Mesenchymal stem cell (in vitro differentiated cells and primary cell): ENCODE measurements around the gene CADM1.

Experiments used
- DNase-seq: peaks from one replicate; pipeline ENCODE4 v3.0.0-alpha.2; 2013
- H2AFZ ChIP-seq: one replicate; pipeline ENCODE4 v1.6.1; 2013; ENCODE audit warnings: low read depth, mild to moderate bottlenecking, control low read depth, inconsistent platforms, low read length, moderate library complexity
- H2AK5ac ChIP-seq: 2 replicates; pipeline ENCODE4 v1.6.1; 2013; ENCODE audit warnings: low read length, moderate library complexity, mild to moderate bottlenecking, inconsistent platforms; ENCODE audit not compliant: severe bottlenecking
- H2BK120ac ChIP-seq: one replicate; pipeline ENCODE4 v1.6.1; 2013; ENCODE audit warnings: low read depth, mild to moderate bottlenecking, inconsistent platforms, low read length, moderate library complexity
- H2BK12ac ChIP-seq, 2 experiments: one replicate each; pipeline ENCODE4 v1.6.1; 2013; ENCODE audit warnings: inconsistent platforms in 2 of 2, low read length in 2 of 2, mild to moderate bottlenecking in 2 of 2, moderate library complexity in 2 of 2, control low read depth in 1 of 2
- H2BK15ac ChIP-seq: one replicate; pipeline ENCODE4 v1.6.1; 2013; ENCODE audit warnings: mild to moderate bottlenecking, low read depth, inconsistent platforms; ENCODE audit not compliant: poor library complexity, severe bottlenecking
- H2BK5ac ChIP-seq: 2 replicates; pipeline ENCODE4 v1.6.1; 2013; ENCODE audit warnings: low read depth, mild to moderate bottlenecking, low read length, control low read depth, inconsistent platforms; ENCODE audit not compliant: poor library complexity, severe bottlenecking
- H3K14ac ChIP-seq, 2 experiments: one replicate each; pipeline ENCODE4 v1.6.1; 2013; ENCODE audit warnings: inconsistent platforms in 2 of 2, low read length in 2 of 2, control low read depth in 1 of 2, mild to moderate bottlenecking in 1 of 2, moderate library complexity in 1 of 2
- H3K18ac ChIP-seq, 2 experiments: one replicate each; pipeline ENCODE4 v1.6.1; 2013; ENCODE audit warnings: inconsistent platforms in 2 of 2, low read length in 2 of 2, control low read depth in 1 of 2, low read depth in 1 of 2, mild to moderate bottlenecking in 1 of 2
- H3K23ac ChIP-seq, 2 experiments: one replicate each; pipeline ENCODE4 v1.6.1; 2013; ENCODE audit warnings: inconsistent platforms in 2 of 2, low read length in 2 of 2, mild to moderate bottlenecking in 2 of 2, moderate library complexity in 2 of 2, control low read depth in 1 of 2
- H3K27ac ChIP-seq: 2 replicates; pipeline ENCODE4 v1.5.1; 2013; ENCODE audit warnings: mild to moderate bottlenecking, moderate library complexity, low read length, control low read depth, inconsistent platforms; ENCODE audit not compliant: poor library complexity, severe bottlenecking
- H3K27me3 ChIP-seq, 2 experiments: 2 replicates each; pipeline versions ENCODE4 v1.6.1 to v1.7.0; 2013; ENCODE audit warnings: low read length in 2 of 2, mild to moderate bottlenecking in 2 of 2, moderate library complexity in 2 of 2, control low read depth in 1 of 2, inconsistent platforms in 1 of 2; ENCODE audit not compliant: control insufficient read depth in 1 of 2, insufficient read depth in 1 of 2
- H3K36me3 ChIP-seq, 2 experiments: 2 replicates each; pipeline versions ENCODE4 v1.6.1 to v1.7.0; 2013; ENCODE audit warnings: low read length in 2 of 2, control low read depth in 1 of 2, inconsistent platforms in 1 of 2, low read depth in 1 of 2, mild to moderate bottlenecking in 1 of 2; ENCODE audit not compliant: insufficient read depth in 2 of 2, control insufficient read depth in 1 of 2
- H3K4ac ChIP-seq, 2 experiments: one replicate each; pipeline ENCODE4 v1.6.1; 2013; ENCODE audit warnings: inconsistent platforms in 2 of 2, low read length in 2 of 2, mild to moderate bottlenecking in 2 of 2, moderate library complexity in 2 of 2, control low read depth in 1 of 2, low read depth in 1 of 2
- H3K4me1 ChIP-seq: 2 replicates; pipeline ENCODE4 v1.6.1; 2013; ENCODE audit warnings: low read depth, low read length, control low read depth; ENCODE audit not compliant: control insufficient read depth, insufficient read depth
- H3K4me2 ChIP-seq: 2 replicates; pipeline ENCODE4 v1.6.1; 2013; ENCODE audit warnings: low read length, mild to moderate bottlenecking, inconsistent platforms; ENCODE audit not compliant: poor library complexity, severe bottlenecking
- H3K4me3 ChIP-seq, 2 experiments: 2 replicates each; pipeline versions ENCODE4 v1.5.1 to v1.7.0; 2013; ENCODE audit warnings: low read length in 2 of 2, mild to moderate bottlenecking in 2 of 2, control low read depth in 1 of 2, low read depth in 1 of 2; ENCODE audit not compliant: insufficient read depth in 1 of 2
- H3K79me1 ChIP-seq: replicated peaks from 2 replicates; pipeline ENCODE4 v1.6.1; 2013; ENCODE audit warnings: mild to moderate bottlenecking, control low read depth, low read length, inconsistent platforms; ENCODE audit not compliant: poor library complexity, severe bottlenecking
- H3K9ac ChIP-seq: 2 replicates; pipeline ENCODE4 v1.7.0; 2013; ENCODE audit warnings: mild to moderate bottlenecking, low read length, moderate library complexity
- H3K9me3 ChIP-seq: 2 replicates; pipeline ENCODE4 v1.7.0; 2013; ENCODE audit warnings: mild to moderate bottlenecking, low read length; ENCODE audit not compliant: control insufficient read depth
- H4K8ac ChIP-seq: one replicate; pipeline ENCODE4 v1.6.1; 2013; ENCODE audit warnings: inconsistent platforms, mild to moderate bottlenecking, low read length, moderate library complexity
- H4K91ac ChIP-seq: one replicate; pipeline ENCODE4 v1.6.1; 2013; ENCODE audit warnings: mild to moderate bottlenecking, low read length, inconsistent platforms
- WGBS: methylation state at CpG from one replicate; pipeline ENCODE4 v1.1.7; 2013; ENCODE audit warnings: mixed read lengths; 5-methylcytosine and 5-hydroxymethylcytosine counted together

The CADM1 gene

GRCh38 chr11:115541518-115541917, 37.3 kb upstream of the CADM1 start:
- H3K4me3 ChIP-seq, result no peak overlapping the region

GRCh38 chr11:115539844-115540243, 35.6 kb upstream of the CADM1 start:
- 61% methylated on average over 1 of the region's 1 CpG for WGBS
- Histone ChIP-seq H3K36me3 (no peaks in the 10 kb centered on the region), H2BK12ac (no peak overlapping the region), H3K4ac (no peak overlapping the region), H2BK120ac (no peak overlapping the region), H4K8ac (no peak overlapping the region), H3K14ac (no peak overlapping the region), H2AK5ac (no peak overlapping the region), H3K18ac (no peak overlapping the region), H2AFZ (no peak overlapping the region), H3K4me2 (no peak overlapping the region), H3K4me1 (no peaks in the 10 kb centered on the region), H2BK5ac (no peak overlapping the region), H3K4me3 (no peak overlapping the region), H3K23ac (no peak overlapping the region), H3K9ac (no peak overlapping the region), H3K27me3 (peaks cover 3 to 47% of the 10 kb centered on the region in 2 experiments), H3K79me1 (no peaks in the 10 kb centered on the region), H2BK15ac (no peak overlapping the region), H4K91ac (no peak overlapping the region), H3K27ac (no peak overlapping the region), H3K9me3 (no peaks in the 10 kb centered on the region)
- no peak for DNase-seq

More at GRCh38 chr11:115541518-115541917, 37.3 kb upstream of the CADM1 start:
- no peak overlapping the region for H3K14ac ChIP-seq
- no peaks in the 10 kb centered on the region for H3K36me3 ChIP-seq
- H3K4me2 ChIP-seq, result no peak overlapping the region
- H4K8ac ChIP-seq, result no peak overlapping the region
- no peak overlapping the region for H2AFZ ChIP-seq
- no peak overlapping the region for H2BK5ac ChIP-seq
- no peak overlapping the region for H3K27ac ChIP-seq
- H3K9ac ChIP-seq, result no peak overlapping the region
- no peak overlapping the region for H2BK12ac ChIP-seq
- no peak overlapping the region for H4K91ac ChIP-seq
- no peak overlapping the region for H3K23ac ChIP-seq
- no peak overlapping the region for H2AK5ac ChIP-seq
- 81% methylated on average over 7 of the region's 8 CpGs for WGBS
- H3K18ac ChIP-seq, result no peak overlapping the region
- H3K27me3 ChIP-seq, result peaks cover 0 to 33% of the 10 kb centered on the region in 2 experiments
- H2BK15ac ChIP-seq, result no peak overlapping the region
- DNase-seq, result no peak
- H3K79me1 ChIP-seq, result no peaks in the 10 kb centered on the region
- no peaks in the 10 kb centered on the region for H3K9me3 ChIP-seq
- no peak overlapping the region for H3K4ac ChIP-seq
- H3K4me1 ChIP-seq, result no peaks in the 10 kb centered on the region
- H2BK120ac ChIP-seq, result no peak overlapping the region

GRCh38 chr11:115535781-115536180, 31.6 kb upstream of the CADM1 start:
- Histone ChIP-seq H3K79me1 (no peaks in the 10 kb centered on the region), H3K14ac (no peak overlapping the region), H4K8ac (no peak overlapping the region)

GRCh38 chr11:115530752-115531151, 26.5 kb upstream of the CADM1 start:
- H3K14ac ChIP-seq, result no peak overlapping the region
- no peak overlapping the region for H4K8ac ChIP-seq
- no peak overlapping the region for H3K4me3 ChIP-seq
- no peak overlapping the region for H2BK5ac ChIP-seq
- H3K23ac ChIP-seq, result no peak overlapping the region
- no peaks in the 10 kb centered on the region for H3K79me1 ChIP-seq
- H3K9me3 ChIP-seq, result no peaks in the 10 kb centered on the region
- H3K27me3 ChIP-seq, result peaks cover 16 to 37% of the 10 kb centered on the region in 2 experiments
- no peak overlapping the region for H3K18ac ChIP-seq
- H2BK120ac ChIP-seq, result no peak overlapping the region
- H3K4me1 ChIP-seq, result peaks cover 3% of the 10 kb centered on the region
- no peak overlapping the region for H3K9ac ChIP-seq
- no peak for DNase-seq
- no peak overlapping the region for H2AFZ ChIP-seq
- no peak overlapping the region for H3K27ac ChIP-seq
- no peak overlapping the region for H4K91ac ChIP-seq
- no peak overlapping the region for H3K4me2 ChIP-seq
- H2BK12ac ChIP-seq, result no peak overlapping the region
- H3K4ac ChIP-seq, result no peak overlapping the region
- no peaks in the 10 kb centered on the region for H3K36me3 ChIP-seq
- H2AK5ac ChIP-seq, result no peak overlapping the region
- WGBS, result 39% methylated on average over 4 of the region's 4 CpGs
- no peak overlapping the region for H2BK15ac ChIP-seq

More at GRCh38 chr11:115535781-115536180, 31.6 kb upstream of the CADM1 start:
- Histone ChIP-seq H3K36me3 (no peaks in the 10 kb centered on the region), H3K4me3 (no peak overlapping the region), H3K9ac (no peak overlapping the region), H3K9me3 (no peaks in the 10 kb centered on the region), H3K18ac (no peak overlapping the region), H3K27me3 (peaks cover 12 to 48% of the 10 kb centered on the region in 2 experiments), H2BK12ac (no peak overlapping the region), H3K4me1 (no peaks in the 10 kb centered on the region), H2BK5ac (no peak overlapping the region), H2AFZ (no peak overlapping the region), H3K23ac (no peak overlapping the region), H4K91ac (no peak overlapping the region), H2BK120ac (no peak overlapping the region), H2AK5ac (no peak overlapping the region), H3K27ac (no peak overlapping the region), H3K4ac (no peak overlapping the region), H3K4me2 (no peak overlapping the region), H2BK15ac (no peak overlapping the region)
- DNase-seq, result no peak
